Mucosa of rectum (tissue), 2 donors: ENCODE measurements around the gene ICOSLG.
"Not testable (repeated sequence)": the region's sequence is repeated elsewhere in the genome, so short reads cannot be mapped to it uniquely, and the experiment has no call there.

Source experiments
- H3K27ac ChIP-seq, 2 donors: one replicate each; pipeline ENCODE4 v1.7.0; 2013; ENCODE audit warnings: inconsistent platforms in 2 of 2, low read depth in 2 of 2, low read length in 2 of 2
- H3K27me3 ChIP-seq, 2 donors: one replicate each; pipeline ENCODE4 v1.7.0; 2013; ENCODE audit warnings: low read length in 2 of 2; ENCODE audit not compliant: control insufficient read depth in 2 of 2, insufficient read depth in 2 of 2
- H3K36me3 ChIP-seq, 2 donors: one replicate each; pipeline ENCODE4 v1.7.0; 2013; ENCODE audit warnings: low read length in 2 of 2; ENCODE audit not compliant: control insufficient read depth in 2 of 2, insufficient read depth in 2 of 2
- H3K4me1 ChIP-seq, 2 donors: one replicate each; pipeline ENCODE4 v1.7.0; 2013; ENCODE audit warnings: low read length in 2 of 2, mild to moderate bottlenecking in 1 of 2; ENCODE audit not compliant: control insufficient read depth in 2 of 2, insufficient read depth in 2 of 2
- H3K4me3 ChIP-seq, 2 donors: one replicate each; pipeline ENCODE4 v1.7.0; 2013; ENCODE audit warnings: low read length in 2 of 2
- H3K9ac ChIP-seq, 2 donors: one replicate each; pipeline ENCODE4 v1.7.0; 2013; ENCODE audit warnings: low read length in 2 of 2, low read depth in 1 of 2, mild to moderate bottlenecking in 1 of 2
- H3K9me3 ChIP-seq, 2 donors: one replicate each; pipeline ENCODE4 v1.7.0; 2013; ENCODE audit warnings: low read length in 2 of 2; ENCODE audit not compliant: control insufficient read depth in 2 of 2
- donor health status: healthy.
- donor health status: Normal muscosa, but diverticular disease.

Gene ICOSLG

DNA sequence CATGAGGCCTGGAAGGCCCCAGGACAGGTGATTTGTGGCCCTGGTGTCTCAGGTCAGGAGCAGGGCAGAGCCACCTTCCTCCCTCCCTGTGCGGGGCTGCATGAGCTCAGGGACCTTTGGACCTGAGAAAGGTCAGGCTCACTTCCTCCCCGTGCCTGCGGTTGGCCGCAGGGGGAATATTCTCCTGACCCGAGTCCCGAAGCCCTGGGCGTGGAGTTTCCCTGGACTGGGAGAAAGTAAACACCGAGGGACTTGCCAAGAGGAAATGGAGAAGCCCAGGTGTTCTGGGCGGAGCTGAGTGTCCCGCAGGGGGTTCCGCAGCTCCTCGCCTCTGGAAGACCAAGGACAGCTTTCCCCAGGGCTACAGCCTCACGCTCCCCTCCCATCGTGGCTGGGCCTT is 64.6 kb downstream of the ICOSLG start:
- not testable (repeated sequence) for H3K4me3 ChIP-seq

DNA sequence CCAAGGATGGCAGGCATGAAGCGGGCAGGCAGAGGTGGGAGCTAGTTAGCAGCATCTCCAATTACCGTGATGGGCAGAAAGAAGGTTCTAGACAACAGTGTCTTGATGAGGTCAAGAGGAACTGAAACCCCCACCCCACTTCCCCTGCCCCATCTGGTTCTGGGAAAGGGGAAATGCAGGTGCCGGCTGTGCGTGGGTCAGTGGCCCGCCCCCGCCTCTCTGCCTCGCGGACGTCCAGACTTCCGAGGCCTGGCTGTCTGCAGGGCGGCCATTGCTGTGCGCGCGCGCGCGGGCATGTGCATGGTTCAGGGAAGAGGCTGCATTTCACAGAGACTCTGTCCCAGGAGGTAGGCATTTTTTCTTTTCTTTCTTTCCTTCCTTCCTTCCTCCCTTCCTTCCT is 65.6 kb downstream of the ICOSLG start:
- not testable (repeated sequence) for H3K4me3 ChIP-seq, H3K27ac ChIP-seq, H3K36me3 ChIP-seq, H3K9ac ChIP-seq, H3K4me1 ChIP-seq, H3K27me3 ChIP-seq, H3K9me3 ChIP-seq

More for the DNA sequence above, 64.6 kb downstream of the ICOSLG start:
- not testable (repeated sequence) for H3K4me1 ChIP-seq, H3K9ac ChIP-seq, H3K27ac ChIP-seq, H3K9me3 ChIP-seq, H3K27me3 ChIP-seq, H3K36me3 ChIP-seq
